ENCODE data around the gene CD74.
"Not testable (repeated sequence)": the region's sequence is repeated elsewhere in the genome, so short reads cannot be mapped to it uniquely, and the experiment has no call there.

The CD74 gene

DNA sequence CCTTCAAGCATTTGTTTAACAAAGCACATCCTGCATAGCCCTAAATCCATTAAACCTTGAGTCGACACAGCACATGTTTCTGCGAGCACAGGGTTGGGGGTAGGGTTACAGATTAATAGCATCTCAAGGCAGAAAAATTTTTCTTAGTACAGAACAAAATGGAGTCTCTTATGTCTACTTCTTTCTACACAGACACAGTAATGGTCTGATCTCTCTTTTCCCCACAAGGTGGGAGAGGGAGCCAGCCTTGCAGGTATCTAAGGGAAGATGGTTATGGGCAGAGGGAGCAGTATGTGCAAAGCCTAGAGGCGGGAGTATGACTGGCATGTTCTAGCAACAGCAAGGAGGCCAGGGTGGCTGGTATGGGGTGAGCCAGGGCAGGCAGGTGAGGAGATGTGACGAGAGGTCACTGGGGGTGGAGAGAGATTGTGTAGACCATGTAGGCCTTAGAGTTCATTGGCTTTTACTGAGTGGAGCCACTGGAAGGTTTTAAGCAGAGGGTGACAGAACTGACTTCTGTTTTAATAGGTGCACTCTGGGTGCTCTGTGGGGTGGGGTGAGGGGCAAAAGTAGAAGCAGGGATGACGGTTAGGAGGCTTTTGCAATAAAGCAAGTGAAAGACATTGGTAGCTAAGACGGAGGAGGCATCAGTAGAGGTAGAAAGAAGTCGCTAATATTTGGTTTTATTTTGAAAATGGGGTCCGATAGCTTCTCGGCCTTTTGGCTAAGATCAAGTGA, 42.0 kb upstream of the CD74 start:
- no peak for TF ChIP-seq CTCF (IDR thresholded peaks at IDR 0.05; ENCODE audit: insufficient read depth, low read length, poor library complexity, severe bottlenecking)
- no peak for TF ChIP-seq EZH2phosphoT487 (conservative IDR thresholded peaks at IDR 0.05; ENCODE audit: low read length)
- no peaks in the 10 kb centered on the region for H3K27me3 ChIP-seq (ENCODE audit: low read length)
- H3F3A ChIP-seq (ENCODE audit: insufficient read depth) = 0 out of 2 replicates have a peak, but pooled peaks cover 2% of the 10 kb centered on the region
- H4K20me1 ChIP-seq (ENCODE audit: low read depth, low read length) = no peaks in the 10 kb centered on the region
- no peak overlapping the region for H3K4me2 ChIP-seq (ENCODE audit: low read depth, low read length, poor library complexity, severe bottlenecking)
- no peaks in the 10 kb centered on the region for H3K36me3 ChIP-seq (ENCODE audit: low read length)
- no peaks in the 10 kb centered on the region for H3K9me3 ChIP-seq (ENCODE audit: insufficient read depth, low read length)
- no peak overlapping the region for H3K9ac ChIP-seq (ENCODE audit: low read length)
- no peak overlapping the region for H2AFZ ChIP-seq (ENCODE audit: low read depth, low read length, severe bottlenecking)
- H3K79me2 ChIP-seq (ENCODE audit: insufficient read depth, low read length) = no peaks in the 10 kb centered on the region
- H3K27ac ChIP-seq (ENCODE audit: low read depth, low read length) = no peak overlapping the region
- no peak overlapping the region for H3K4me3 ChIP-seq (ENCODE audit: insufficient read depth, low read length, poor library complexity, severe bottlenecking)
- no peaks in the 10 kb centered on the region for H3K9me2 ChIP-seq (replicated peaks; ENCODE audit: insufficient read depth, low read length)

DNA sequence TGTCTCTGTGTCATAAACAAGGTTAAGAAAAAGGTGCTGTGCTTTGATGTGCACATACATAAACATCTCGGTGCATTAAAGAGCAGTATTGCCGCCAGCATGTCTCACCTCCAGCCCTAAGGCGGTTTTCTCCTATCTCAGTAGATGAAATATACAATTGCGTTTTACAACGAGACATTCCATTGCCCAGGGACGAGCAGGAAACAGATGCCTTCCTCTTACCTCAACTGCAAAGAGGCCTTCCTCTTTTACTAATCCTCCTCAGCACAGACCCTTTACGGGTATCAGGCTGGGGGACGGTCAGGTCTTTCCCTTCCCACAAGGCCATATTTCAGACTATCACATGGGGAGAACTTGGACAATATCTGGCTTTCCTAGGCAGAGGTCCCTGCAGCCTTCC, 41.3 kb upstream of the CD74 start:
- H3K9ac ChIP-seq (ENCODE audit: low read length); H3K9me3 ChIP-seq (ENCODE audit: insufficient read depth, low read length); H3K27me3 ChIP-seq (ENCODE audit: low read length); H3K4me3 ChIP-seq (ENCODE audit: insufficient read depth, low read length, poor library complexity, severe bottlenecking); H3K27ac ChIP-seq (ENCODE audit: low read depth, low read length); H2AFZ ChIP-seq (ENCODE audit: low read depth, low read length, severe bottlenecking); H3F3A ChIP-seq (ENCODE audit: insufficient read depth); H3K4me2 ChIP-seq (ENCODE audit: low read depth, low read length, poor library complexity, severe bottlenecking); H3K36me3 ChIP-seq (ENCODE audit: low read length); H3K9me2 ChIP-seq (replicated peaks; ENCODE audit: insufficient read depth, low read length); H4K20me1 ChIP-seq (ENCODE audit: low read depth, low read length); H3K79me2 ChIP-seq (ENCODE audit: insufficient read depth, low read length): not testable (repeated sequence)

DNA sequence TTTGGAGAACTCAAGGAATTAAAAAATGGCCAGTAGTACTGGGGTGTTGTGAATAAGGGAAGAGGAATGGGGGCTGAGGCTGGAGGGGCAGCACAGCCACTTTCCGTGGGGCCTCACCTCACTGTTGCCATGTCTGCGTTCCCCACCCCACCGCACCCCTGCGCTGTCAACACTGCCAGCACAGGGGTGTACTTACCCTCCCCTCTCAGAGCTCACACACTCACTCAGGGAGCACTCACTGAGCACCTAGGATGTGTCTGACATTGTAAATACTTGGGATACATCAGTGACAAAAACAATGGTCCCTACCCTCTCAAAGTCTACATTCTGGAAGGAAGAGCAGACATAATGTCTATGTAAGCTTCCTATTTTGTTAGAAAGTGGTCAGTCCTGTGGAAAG, 40.2 kb upstream of the CD74 start:
- Histone ChIP-seq H3K9me2 (replicated peaks; ENCODE audit: insufficient read depth, low read length) (no peaks in the 10 kb centered on the region), H3K27ac (ENCODE audit: low read depth, low read length) (no peak overlapping the region), H3K4me2 (ENCODE audit: low read depth, low read length, poor library complexity, severe bottlenecking) (no peak overlapping the region), H3F3A (ENCODE audit: insufficient read depth) (peaks cover 10% of the 10 kb centered on the region), H3K9me3 (ENCODE audit: insufficient read depth, low read length) (no peaks in the 10 kb centered on the region), H4K20me1 (ENCODE audit: low read depth, low read length) (peaks cover 5% of the 10 kb centered on the region), H3K4me3 (ENCODE audit: insufficient read depth, low read length, poor library complexity, severe bottlenecking) (no peak overlapping the region), H3K27me3 (ENCODE audit: low read length) (no peaks in the 10 kb centered on the region), H3K9ac (ENCODE audit: low read length) (no peak overlapping the region), H3K79me2 (ENCODE audit: insufficient read depth, low read length) (peaks cover 16% of the 10 kb centered on the region), H3K36me3 (ENCODE audit: low read length) (peaks cover 7% of the 10 kb centered on the region), H2AFZ (ENCODE audit: low read depth, low read length, severe bottlenecking) (no peak overlapping the region)
- TF ChIP-seq CTCF (IDR thresholded peaks at IDR 0.05; ENCODE audit: insufficient read depth, low read length, poor library complexity, severe bottlenecking) (no peak), EZH2phosphoT487 (conservative IDR thresholded peaks at IDR 0.05; ENCODE audit: low read length) (no peak)

- Histone ChIP-seq H3K9ac (ENCODE audit: low read length) (no peak overlapping the region), H3K27ac (ENCODE audit: low read depth, low read length) (no peak overlapping the region), H3K9me2 (replicated peaks; ENCODE audit: insufficient read depth, low read length) (no peaks in the 10 kb centered on the region), H3K27me3 (ENCODE audit: low read length) (no peaks in the 10 kb centered on the region), H3K4me3 (ENCODE audit: insufficient read depth, low read length, poor library complexity, severe bottlenecking) (no peak overlapping the region), H3K36me3 (ENCODE audit: low read length) (peaks cover 20% of the 10 kb centered on the region), H4K20me1 (ENCODE audit: low read depth, low read length) (peaks cover 19% of the 10 kb centered on the region), H3K4me2 (ENCODE audit: low read depth, low read length, poor library complexity, severe bottlenecking) (no peak overlapping the region), H3F3A (ENCODE audit: insufficient read depth) (peaks cover 22% of the 10 kb centered on the region), H3K9me3 (ENCODE audit: insufficient read depth, low read length) (no peaks in the 10 kb centered on the region), H2AFZ (ENCODE audit: low read depth, low read length, severe bottlenecking) (no peak overlapping the region), H3K79me2 (ENCODE audit: insufficient read depth, low read length) (peaks cover 22% of the 10 kb centered on the region)
- no peak for TF ChIP-seq CTCF (IDR thresholded peaks at IDR 0.05; ENCODE audit: insufficient read depth, low read length, poor library complexity, severe bottlenecking)
- TF ChIP-seq EZH2phosphoT487 (conservative IDR thresholded peaks at IDR 0.05; ENCODE audit: low read length) = no peak
These were observed 38.9 kb upstream of the CD74 start for GRCh38 chr5:150451594-150451993.

Measured in SU-DHL-6 (cell line).